Midbrain (tissue), 1 donor: ENCODE results near the gene MTFR2.
A peak's percentile ranks its signal among the peaks of the same experiment; 100 is the strongest.

Experiments used
- DNase-seq: peaks from one replicate; lab custom pipeline; 2025; lab: John Stamatoyannopoulos, UW

The MTFR2 gene

DNA sequence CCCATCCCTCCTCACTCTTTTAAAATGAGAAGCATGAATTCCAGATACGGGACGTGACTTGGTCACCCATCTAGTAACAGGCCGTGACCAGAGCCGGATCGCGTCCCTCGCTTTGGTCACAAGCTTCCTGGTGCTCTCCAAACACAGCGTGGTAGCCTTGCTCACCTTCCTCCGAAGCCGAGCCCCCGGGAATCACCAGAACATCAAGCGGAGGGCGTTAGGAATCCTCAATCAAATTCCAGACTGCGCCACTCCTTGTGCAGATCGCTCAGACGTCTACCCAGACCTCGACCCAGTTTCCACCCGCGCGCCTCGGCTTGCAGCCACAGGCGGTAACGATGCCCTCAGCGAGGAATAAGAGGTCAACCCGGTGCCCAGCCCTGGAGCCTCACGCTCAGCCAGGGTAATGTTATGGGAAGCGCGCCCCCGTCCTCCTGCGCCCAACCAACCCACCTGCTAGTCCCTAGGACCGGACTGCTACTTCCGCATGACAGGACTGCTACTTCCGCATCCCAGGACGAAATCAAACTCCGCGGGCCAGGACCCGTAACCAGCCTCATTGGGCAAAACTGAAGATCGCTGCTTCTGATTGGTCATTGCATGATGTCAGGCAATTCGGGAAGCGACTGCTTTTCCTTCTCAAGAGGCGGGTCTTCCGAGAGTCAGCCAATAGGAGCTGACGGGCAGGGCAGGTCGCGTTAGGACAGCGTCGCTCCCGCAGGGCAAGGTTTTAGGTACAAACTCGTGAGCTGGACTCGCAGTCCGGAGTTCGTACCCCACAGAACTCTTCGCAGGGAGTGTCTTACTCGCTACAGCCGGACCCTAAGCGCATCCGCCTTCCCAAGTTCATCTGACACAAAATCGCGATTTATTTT lies at the start of gene MTFR2:
TSS of gene MTFR2 (minus strand) at position 501 of the 875 bp plus-strand sequence. CDS start 1,212 bp downstream, outside the sequence.
- peak; percentile 98 for DNase-seq

DNA sequence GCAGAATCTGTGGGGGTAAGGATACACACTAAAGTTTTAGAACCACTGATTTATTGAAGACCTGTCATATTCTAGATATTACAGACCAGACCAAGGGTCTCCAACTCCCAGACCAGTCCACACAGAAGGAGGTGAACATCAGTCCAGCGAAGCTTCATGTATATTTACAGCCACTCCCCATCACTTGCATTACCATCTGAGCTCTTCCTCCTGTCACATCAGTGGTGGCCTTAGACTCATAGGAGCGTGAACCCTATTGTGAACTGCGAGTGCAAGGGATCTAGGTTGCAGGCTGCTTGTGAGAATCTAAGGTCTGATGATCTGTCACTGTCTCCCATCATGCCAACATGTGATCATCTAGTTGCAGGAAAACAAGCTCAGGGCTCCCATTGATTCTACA lies 44.5 kb upstream of the MTFR2 start:
- no peak for DNase-seq

DNA sequence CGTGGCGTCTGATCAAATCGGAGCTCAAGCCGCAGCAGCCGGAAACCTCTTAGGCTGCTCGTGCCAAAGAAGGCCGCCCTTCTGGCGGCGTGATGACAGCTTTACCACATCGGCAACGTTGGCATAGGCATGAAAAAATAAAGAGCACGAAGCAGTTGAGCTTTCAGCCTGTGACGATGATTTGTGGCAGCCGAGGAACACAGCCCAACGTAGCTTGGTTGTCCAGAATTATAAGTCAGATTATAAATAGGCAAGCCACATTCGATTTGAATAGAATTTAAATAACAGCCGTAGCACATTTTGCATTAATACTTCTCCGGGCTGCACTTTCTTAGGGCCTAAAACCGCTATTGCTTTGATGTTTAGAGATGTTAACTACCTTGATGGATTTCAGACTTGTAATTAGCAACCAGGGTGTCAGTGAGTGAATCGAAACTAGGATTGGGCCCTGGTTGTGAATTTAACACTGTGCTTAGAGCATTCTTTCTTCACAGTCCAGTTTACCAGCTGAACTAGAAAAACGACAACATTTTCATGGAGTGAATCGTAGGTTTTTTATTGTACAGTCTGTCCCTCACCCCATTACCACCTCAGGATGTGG lies 40.4 kb upstream of the MTFR2 start:
- no peak for DNase-seq

GRCh38 chr6:136289579-136290409 lies 39.7 kb upstream of the MTFR2 start, which contains the start of gene BCLAF1:
Gene BCLAF1 (minus strand): TSS chr6:136289846. CDS start chr6:136279866, 9,980 bp downstream.
- DNase-seq: peak; percentile 100

DNA sequence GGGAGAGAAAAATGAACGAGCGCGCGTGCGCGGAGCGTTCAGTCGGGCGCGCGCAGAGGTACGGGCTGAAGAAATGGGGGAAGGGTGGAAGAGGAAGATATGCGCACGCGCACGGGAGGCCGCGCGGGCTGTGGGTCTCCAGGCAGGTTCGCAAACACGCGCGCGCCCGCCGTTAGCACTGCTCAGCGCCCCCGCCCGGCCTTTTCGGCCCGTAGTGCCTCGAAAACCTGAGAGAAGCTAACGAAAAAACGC lies 39.1 kb upstream of the MTFR2 start:
- DNase-seq: peak; percentile 86

- peak; percentile 77 for DNase-seq
Measured at GRCh38 chr6:136288566-136289326, 38.6 kb upstream of the MTFR2 start.

- no peak for DNase-seq
Measured at GRCh38 chr6:136284909-136285308, 34.8 kb upstream of the MTFR2 start.

- DNase-seq: no peak
Measured at GRCh38 chr6:136282906-136283305, 32.8 kb upstream of the MTFR2 start.

DNA sequence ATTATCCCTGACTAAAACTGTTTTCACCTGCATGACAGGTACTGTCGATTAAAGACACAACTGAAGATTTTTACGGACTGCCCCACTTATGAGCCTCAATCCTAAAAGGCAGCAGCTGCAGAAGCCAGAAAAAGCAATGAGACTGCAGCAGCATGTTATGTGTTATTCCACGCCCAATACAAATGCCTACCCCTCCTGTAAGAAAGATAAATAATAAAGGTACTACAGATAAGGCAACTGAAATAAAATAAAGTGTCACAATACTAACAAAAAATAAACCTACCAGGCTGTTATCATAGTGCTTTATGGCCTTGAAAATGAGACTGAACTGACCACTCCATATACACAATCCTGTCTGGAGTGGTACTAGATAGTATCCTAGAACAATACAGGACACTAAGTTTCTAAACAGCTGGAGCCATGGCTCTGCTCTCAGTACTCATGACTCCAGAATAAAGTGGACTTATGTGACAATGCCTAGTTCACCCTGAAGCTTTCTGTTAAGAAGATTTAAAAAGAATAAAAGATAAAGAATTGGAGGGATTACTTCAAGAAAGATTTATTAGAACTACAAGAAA lies 30.0 kb upstream of the MTFR2 start:
- DNase-seq: no peak

- no peak for DNase-seq
Measured at GRCh38 chr6:136274062-136274461, 24.0 kb upstream of the MTFR2 start.

DNA sequence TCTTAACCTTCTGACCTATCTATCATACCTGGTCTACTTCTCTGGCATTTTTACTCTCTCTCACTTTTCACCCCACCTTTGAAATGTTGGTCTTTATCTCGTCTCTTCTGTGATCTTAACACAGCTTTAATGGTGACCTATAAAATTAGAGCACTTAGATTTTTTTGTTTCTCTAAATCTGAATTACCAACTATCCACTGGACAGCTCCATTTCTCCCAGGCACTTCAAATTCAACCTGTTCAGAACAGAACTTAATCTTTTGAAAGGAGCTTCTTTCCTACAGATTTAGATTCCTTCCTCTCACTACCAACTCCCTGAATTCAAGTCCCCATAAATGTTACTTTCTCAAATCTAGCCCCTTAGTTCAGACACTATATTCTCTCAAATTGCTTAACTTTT lies 15.0 kb upstream of the MTFR2 start:
- DNase-seq: no peak

- DNase-seq: no peak
Measured at GRCh38 chr6:136262940-136263339, 12.8 kb upstream of the MTFR2 start.

DNA sequence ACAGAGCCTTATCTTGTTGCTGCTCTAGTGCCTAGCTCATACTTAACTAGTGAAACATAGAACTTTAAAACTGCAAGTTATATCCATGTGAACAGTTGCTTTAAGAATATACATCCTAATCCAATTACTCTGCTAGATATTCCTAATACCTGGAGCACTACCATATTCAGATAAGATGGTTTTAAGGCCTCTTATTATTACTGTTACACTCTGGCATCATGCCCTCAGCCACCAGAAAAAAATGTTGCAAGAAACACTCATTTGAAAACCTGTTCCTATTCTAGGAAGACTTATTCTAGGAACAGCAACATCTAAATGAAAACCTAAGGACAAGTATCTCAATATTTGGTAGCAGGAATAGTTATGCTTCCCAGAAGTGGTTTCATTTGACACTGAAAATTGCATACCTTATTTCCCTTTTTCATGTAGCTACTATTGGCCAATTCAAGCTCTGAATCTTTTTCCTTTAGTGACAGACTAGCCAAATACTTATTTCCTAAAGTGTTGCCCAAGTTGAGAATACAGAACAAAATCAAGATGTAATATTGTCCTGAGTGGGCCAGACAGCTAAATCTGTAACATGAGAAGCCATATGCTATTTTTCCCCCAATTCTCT lies 4.8 kb upstream of the MTFR2 start:
- no peak for DNase-seq

DNA sequence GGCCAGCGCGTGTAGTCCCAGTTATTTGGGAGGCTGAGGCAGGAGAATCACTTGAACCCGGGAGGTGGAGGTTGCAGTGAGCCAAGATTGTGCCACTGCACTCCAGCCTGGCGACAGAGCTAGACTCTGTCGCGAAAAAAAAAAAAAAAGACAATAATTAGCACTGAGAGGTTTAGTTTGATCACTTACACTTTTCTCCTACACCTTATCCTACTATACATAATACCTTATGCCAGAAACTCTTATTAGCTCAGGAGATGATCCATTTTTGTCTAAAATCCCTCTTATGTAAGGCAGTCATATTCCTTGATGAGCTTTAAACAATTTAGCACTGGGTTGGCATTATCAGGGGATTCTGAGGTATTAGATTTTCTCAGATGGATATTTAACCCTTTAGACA lies 3.6 kb upstream of the MTFR2 start:
- DNase-seq: no peak

DNA sequence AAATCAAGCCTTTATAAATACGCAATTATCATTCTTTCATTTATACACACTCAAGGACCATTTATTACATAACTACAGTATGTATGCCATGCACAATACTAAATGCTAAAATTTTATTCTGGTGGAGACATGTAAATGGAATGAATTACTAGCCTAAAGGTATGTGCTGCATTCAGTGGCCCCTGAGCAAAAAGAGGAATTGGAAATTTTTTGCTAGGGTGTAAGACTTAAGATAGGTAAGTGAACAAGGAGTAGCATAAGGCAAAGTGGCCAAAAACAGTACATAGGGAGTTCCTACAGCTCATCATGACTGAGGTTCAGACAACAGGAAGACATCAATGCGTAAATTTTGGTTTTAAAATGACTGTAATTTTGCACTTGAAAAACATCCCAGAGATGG lies 2.3 kb upstream of the MTFR2 start:
- no peak for DNase-seq

DNA sequence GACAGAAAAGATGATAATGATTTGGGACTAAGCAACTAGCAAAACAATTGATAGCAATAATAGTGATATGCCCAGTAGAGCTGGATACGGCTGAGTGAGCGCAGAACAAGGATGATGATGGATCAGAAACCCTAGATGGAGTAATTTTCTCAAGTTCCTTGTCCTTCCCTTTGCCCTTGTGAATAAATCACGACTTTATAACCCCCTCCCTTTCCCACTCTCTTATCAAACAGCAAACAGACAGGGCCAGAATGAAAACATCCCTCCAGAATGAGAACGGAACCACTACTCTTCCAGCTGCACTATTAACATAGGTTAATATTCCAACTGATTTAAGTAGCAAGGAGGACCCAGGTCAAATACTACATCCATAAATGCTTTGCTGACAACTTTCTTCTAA lies 1.3 kb upstream of the MTFR2 start:
- DNase-seq: no peak

- DNase-seq: no peak
Measured at GRCh38 chr6:136250686-136251008, 536 bp upstream of the MTFR2 start.

DNA sequence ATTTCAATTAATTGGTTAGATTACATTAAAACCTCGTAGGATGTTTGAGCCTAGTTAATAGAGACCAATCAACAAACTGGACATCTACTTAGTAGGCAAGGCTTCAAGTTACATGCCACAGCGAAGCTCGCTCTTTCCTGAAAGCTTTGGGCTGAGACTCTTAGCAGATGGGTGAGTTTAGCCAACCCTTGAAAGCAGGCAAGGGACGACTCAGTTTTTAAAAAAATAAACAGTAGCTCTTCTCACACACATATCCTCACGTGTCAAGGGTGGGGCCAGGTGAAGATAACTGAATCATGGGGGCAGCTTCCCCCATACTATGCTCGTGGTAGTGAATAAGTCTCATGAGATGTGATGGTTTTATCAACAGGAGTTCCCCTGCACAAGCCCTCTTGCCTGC lies 775 bp downstream of the MTFR2 start:
- no peak for DNase-seq

- DNase-seq: no peak
Measured at GRCh38 chr6:136244061-136244616, 6.0 kb downstream of the MTFR2 start.

GRCh38 chr6:136236466-136237293 lies 13.4 kb downstream of the MTFR2 start:
- no peak for DNase-seq
